ENCODE data around the gene MOGAT3.

DNA sequence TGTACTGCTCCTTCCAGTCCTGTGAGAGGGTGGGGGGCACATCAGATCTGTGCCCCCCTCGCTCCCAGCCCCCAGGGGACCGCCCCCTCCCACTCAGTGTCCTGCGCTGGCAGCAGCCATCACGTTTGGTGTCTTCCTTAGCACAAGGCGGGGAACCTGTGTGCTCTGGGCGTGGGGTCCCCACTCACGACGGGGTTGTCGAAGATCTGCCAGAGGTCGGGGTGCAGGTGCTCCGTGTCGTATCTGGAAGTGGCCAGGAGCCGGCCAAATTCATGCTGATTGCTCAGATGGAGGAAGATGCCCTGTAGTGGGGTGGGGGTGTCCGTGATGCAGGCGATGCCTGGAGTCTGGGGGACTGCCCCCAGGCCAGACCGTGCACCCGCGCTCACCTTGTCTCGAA, 9.3 kb upstream of the MOGAT3 start:
- TF ChIP-seq EZH2 (IDR thresholded peaks at IDR 0.05; ENCODE audit: low read depth): no peak
- TF ChIP-seq, protein P1, sequence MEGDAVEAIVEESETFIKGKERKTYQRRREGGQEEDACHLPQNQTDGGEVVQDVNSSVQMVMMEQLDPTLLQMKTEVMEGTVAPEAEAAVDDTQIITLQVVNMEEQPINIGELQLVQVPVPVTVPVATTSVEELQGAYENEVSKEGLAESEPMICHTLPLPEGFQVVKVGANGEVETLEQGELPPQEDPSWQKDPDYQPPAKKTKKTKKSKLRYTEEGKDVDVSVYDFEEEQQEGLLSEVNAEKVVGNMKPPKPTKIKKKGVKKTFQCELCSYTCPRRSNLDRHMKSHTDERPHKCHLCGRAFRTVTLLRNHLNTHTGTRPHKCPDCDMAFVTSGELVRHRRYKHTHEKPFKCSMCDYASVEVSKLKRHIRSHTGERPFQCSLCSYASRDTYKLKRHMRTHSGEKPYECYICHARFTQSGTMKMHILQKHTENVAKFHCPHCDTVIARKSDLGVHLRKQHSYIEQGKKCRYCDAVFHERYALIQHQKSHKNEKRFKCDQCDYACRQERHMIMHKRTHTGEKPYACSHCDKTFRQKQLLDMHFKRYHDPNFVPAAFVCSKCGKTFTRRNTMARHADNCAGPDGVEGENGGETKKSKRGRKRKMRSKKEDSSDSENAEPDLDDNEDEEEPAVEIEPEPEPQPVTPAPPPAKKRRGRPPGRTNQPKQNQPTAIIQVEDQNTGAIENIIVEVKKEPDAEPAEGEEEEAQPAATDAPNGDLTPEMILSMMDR (conservative IDR thresholded peaks at IDR 0.05): no peak
